Large intestine (tissue), 3 donors: Measurements from ENCODE around the gene DRD2. TPM values are rescaled to one million over a fixed set of nuclear protein-coding genes. Genes with fewer than 3 reads are reported as not detected.

ENCODE experiments used
- DNase-seq, 2 donors: peaks; one replicate each; pipeline versions ENCODE4 v3.0.0 to v3.0.0-alpha.2; 2013
- H3K27ac ChIP-seq: one replicate; pipeline ENCODE4 v1.5.1; 2013; ENCODE audit warnings: low read length
- H3K27me3 ChIP-seq: 2 replicates; pipeline ENCODE4 v1.6.1; 2013; ENCODE audit warnings: low read length; ENCODE audit not compliant: control insufficient read depth, insufficient read depth
- H3K36me3 ChIP-seq: 2 replicates; pipeline ENCODE4 v1.6.1; 2013; ENCODE audit warnings: low read length; ENCODE audit not compliant: control insufficient read depth, insufficient read depth
- H3K4me1 ChIP-seq: one replicate; pipeline ENCODE4 v1.6.1; 2013; ENCODE audit warnings: low read length; ENCODE audit not compliant: control insufficient read depth, insufficient read depth
- H3K4me3 ChIP-seq: one replicate; pipeline ENCODE4 v1.5.1; 2013; ENCODE audit warnings: low read length
- H3K9me3 ChIP-seq: one replicate; pipeline ENCODE4 v1.6.1; 2013; ENCODE audit warnings: mild to moderate bottlenecking, low read depth, low read length, moderate library complexity; ENCODE audit not compliant: control insufficient read depth
- WGBS: methylation state at CpG from one replicate; pipeline ENCODE4 v1.1.5; 2013; ENCODE audit warnings: low lambda C conversion rate; ENCODE audit not compliant: insufficient coverage; 5-methylcytosine and 5-hydroxymethylcytosine counted together
- polyA plus RNA-seq: library from polyadenylated mRNA; unstranded; fragments of 120-200 nt; gene quantifications from one replicate; pipeline ENCODE4 v1.2.1, GENCODE V29; 2013

DRD2 gene
- polyA plus RNA-seq, 1 donor = 0.66 TPM

GRCh38 chr11:113392236-113392921 is 82.8 kb downstream of the DRD2 start:
- H3K27me3 ChIP-seq = peaks cover 19% of the 10 kb centered on the region
- peaks cover 3% of the 10 kb centered on the region for H3K9me3 ChIP-seq
- no peaks in the 10 kb centered on the region for H3K36me3 ChIP-seq
- peaks cover 4% of the 10 kb centered on the region for H3K4me1 ChIP-seq
- H3K27ac ChIP-seq = no peak overlapping the region
- DNase-seq = no peak
- WGBS = 100% methylated on average over 2 of the region's 3 CpGs
- H3K4me3 ChIP-seq = no peak overlapping the region

GRCh38 chr11:113389272-113389671 is 85.9 kb downstream of the DRD2 start:
- no peak overlapping the region for H3K27ac ChIP-seq
- no peak for DNase-seq
- peaks cover 5% of the 10 kb centered on the region for H3K4me1 ChIP-seq
- WGBS = no CpG with 5 or more reads among the region's 3 CpGs
- peaks cover 3% of the 10 kb centered on the region for H3K9me3 ChIP-seq
- no peaks in the 10 kb centered on the region for H3K36me3 ChIP-seq
- H3K4me3 ChIP-seq = no peak overlapping the region
- peaks cover 25% of the 10 kb centered on the region for H3K27me3 ChIP-seq

- WGBS = no CpG with 5 or more reads among the region's 46 CpGs
- H3K27ac ChIP-seq = no peak within 1 kb of the TSS
Observed at GRCh38 chr11:113387605-113388211, 87.5 kb downstream of the DRD2 start, which contains the start of gene ANKK1. TSS of gene ANKK1 (plus strand) at chr11:113387779. CDS start at chr11:113387885, 106 bp downstream.

GRCh38 chr11:113386866-113387265 is 88.3 kb downstream of the DRD2 start:
- DNase-seq = no peak
- peaks cover 3% of the 10 kb centered on the region for H3K9me3 ChIP-seq
- H3K36me3 ChIP-seq = no peaks in the 10 kb centered on the region
- H3K4me1 ChIP-seq = peaks cover 5% of the 10 kb centered on the region
- H3K27ac ChIP-seq = no peak overlapping the region
- no peak overlapping the region for H3K4me3 ChIP-seq
- WGBS = no CpG with 5 or more reads among the region's 6 CpGs
- peaks cover 25% of the 10 kb centered on the region for H3K27me3 ChIP-seq

More at GRCh38 chr11:113387605-113388211, 87.5 kb downstream of the DRD2 start, which contains the start of gene ANKK1:
- Histone ChIP-seq H3K9me3 (peaks cover 3% of the 10 kb centered on the region), H3K4me3 (peak within 1 kb of the TSS; percentile 33), H3K4me1 (peaks cover 5% of the 10 kb centered on the region), H3K27me3 (peaks cover 25% of the 10 kb centered on the region), H3K36me3 (no peaks in the 10 kb centered on the region)
- DNase-seq = peak; percentile 23 to 43

- H3K9me3 ChIP-seq = peaks cover 3% of the 10 kb centered on the region
- no peak for DNase-seq
- peaks cover 25% of the 10 kb centered on the region for H3K27me3 ChIP-seq
- WGBS = no CpG with 5 or more reads among the region's 3 CpGs
- no peaks in the 10 kb centered on the region for H3K36me3 ChIP-seq
- peaks cover 5% of the 10 kb centered on the region for H3K4me1 ChIP-seq
- H3K4me3 ChIP-seq = no peak overlapping the region
- H3K27ac ChIP-seq = no peak overlapping the region
Observed at GRCh38 chr11:113385749-113386148, 89.4 kb downstream of the DRD2 start.

- H3K27me3 ChIP-seq = peaks cover 23% of the 10 kb centered on the region
- peaks cover 5% of the 10 kb centered on the region for H3K4me1 ChIP-seq
- no peak for DNase-seq
- no peak overlapping the region for H3K4me3 ChIP-seq
- peaks cover 3% of the 10 kb centered on the region for H3K9me3 ChIP-seq
- WGBS = no CpG with 5 or more reads among the region's 3 CpGs
- no peak overlapping the region for H3K27ac ChIP-seq
- no peaks in the 10 kb centered on the region for H3K36me3 ChIP-seq
Observed at GRCh38 chr11:113384551-113384950, 90.6 kb downstream of the DRD2 start.

GRCh38 chr11:113382121-113382520 is 93.1 kb downstream of the DRD2 start:
- H3K27ac ChIP-seq = no peak overlapping the region
- DNase-seq = no peak
- no peaks in the 10 kb centered on the region for H3K36me3 ChIP-seq
- H3K4me3 ChIP-seq = no peak overlapping the region
- H3K9me3 ChIP-seq = no peaks in the 10 kb centered on the region
- peaks cover 4% of the 10 kb centered on the region for H3K27me3 ChIP-seq
- no peaks in the 10 kb centered on the region for H3K4me1 ChIP-seq

- Histone ChIP-seq H3K36me3 (no peaks in the 10 kb centered on the region), H3K27ac (no peak overlapping the region), H3K4me1 (no peaks in the 10 kb centered on the region), H3K9me3 (no peaks in the 10 kb centered on the region), H3K4me3 (no peak overlapping the region), H3K27me3 (no peaks in the 10 kb centered on the region)
- WGBS = no CpG with 5 or more reads among the region's 1 CpG
- DNase-seq = no peak
Observed at GRCh38 chr11:113378692-113379091, 96.5 kb downstream of the DRD2 start.

GRCh38 chr11:113377681-113378412 is 97.4 kb downstream of the DRD2 start:
- WGBS = no CpG with 5 or more reads among the region's 7 CpGs

GRCh38 chr11:113376156-113376555 is 99.0 kb downstream of the DRD2 start:
- WGBS = 60% methylated on average over 2 of the region's 3 CpGs
- no peak overlapping the region for H3K4me3 ChIP-seq
- no peaks in the 10 kb centered on the region for H3K27me3 ChIP-seq
- no peak for DNase-seq
- H3K36me3 ChIP-seq = no peaks in the 10 kb centered on the region
- no peaks in the 10 kb centered on the region for H3K4me1 ChIP-seq
- H3K27ac ChIP-seq = no peak overlapping the region
- H3K9me3 ChIP-seq = no peaks in the 10 kb centered on the region

More at GRCh38 chr11:113377681-113378412, 97.4 kb downstream of the DRD2 start:
- Histone ChIP-seq H3K27me3 (no peaks in the 10 kb centered on the region), H3K9me3 (no peaks in the 10 kb centered on the region), H3K4me3 (no peak overlapping the region), H3K4me1 (no peaks in the 10 kb centered on the region), H3K27ac (no peak overlapping the region), H3K36me3 (no peaks in the 10 kb centered on the region)
- DNase-seq = no peak
